Left ventricle myocardium inferior (tissue), 1 donor: ENCODE results near the gene YES1. TPM values are rescaled to one million over a fixed set of nuclear protein-coding genes. Genes with fewer than 3 reads are reported as not detected.

ENCODE experiments used
- DNase-seq: peaks from one replicate; pipeline ENCODE4 v3.0.0-alpha.2; 2020
- H3K27ac ChIP-seq: fragments of 200-600 bp; replicated peaks from 2 replicates; pipeline ENCODE4 v1.8.0; 2021
- H3K27me3 ChIP-seq: fragments of 200-600 bp; 2 replicates; pipeline ENCODE4 v1.8.0; 2021; ENCODE audit warnings: low read depth
- H3K36me3 ChIP-seq: fragments of 200-600 bp; 2 replicates; pipeline ENCODE4 v1.8.0; 2021
- H3K4me1 ChIP-seq: fragments of 200-600 bp; 2 replicates; pipeline ENCODE4 v1.8.0; 2021
- H3K4me3 ChIP-seq: fragments of 200-600 bp; 2 replicates; pipeline ENCODE4 v1.8.0; 2021; ENCODE audit warnings: mild to moderate bottlenecking, moderate library complexity
- H3K9me3 ChIP-seq: fragments of 200-600 bp; replicated peaks from 2 replicates; pipeline ENCODE4 v1.8.0; 2021
- CTCF ChIP-seq: fragments of 200-600 bp; IDR thresholded peaks from 2 replicates; pipeline ENCODE4 v1.8.0; 2021; ENCODE audit warnings: antibody characterized with exemption, mild to moderate bottlenecking, borderline replicate concordance
- intact Hi-C: fragments of 100-400 bp; cut with micrococcal nuclease; formaldehyde crosslinking; loops from one replicate; pipeline ENCODE4 v1.11.0; 2022
- total RNA-seq: library from RNA; stranded (reverse); fragmentation: NEBNext Ultra II Directional; extraction: Animal tissue kit (Norgen Biotek cat#: 25700); gene quantifications from one replicate; pipeline ENCODE4 v1.2.1, GENCODE V29; 2021
- donor health status: DM: no; HTN: yes; CAD: no; lungs with severe emphysema.

Gene YES1
- total RNA-seq, 1 donor from 2014 or later: 21.7 TPM

GRCh38 chr18:808502-808901, 3.5 kb downstream of the YES1 start:
- H3K4me3 ChIP-seq: peak overlapping the region; percentile 38
- H3K27me3 ChIP-seq: no peaks in the 10 kb centered on the region
- peak overlapping the region; percentile 74 for H3K27ac ChIP-seq
- DNase-seq: no peak
- intact Hi-C loops: no loop called here
- H3K4me1 ChIP-seq: peaks cover 84% of the 10 kb centered on the region
- H3K36me3 ChIP-seq: no peaks in the 10 kb centered on the region
- H3K9me3 ChIP-seq: no peaks in the 10 kb centered on the region
- TF ChIP-seq CTCF: no peak

GRCh38 chr18:808086-808485, 4.0 kb downstream of the YES1 start:
- H3K4me1 ChIP-seq: peaks cover 84% of the 10 kb centered on the region

GRCh38 chr18:805755-806110, 6.3 kb downstream of the YES1 start:
- Histone ChIP-seq H3K36me3 (no peaks in the 10 kb centered on the region), H3K4me1 (peaks cover 60% of the 10 kb centered on the region)

More at GRCh38 chr18:808086-808485, 4.0 kb downstream of the YES1 start:
- Histone ChIP-seq H3K27ac (peak overlapping the region; percentile 74), H3K9me3 (no peaks in the 10 kb centered on the region), H3K36me3 (no peaks in the 10 kb centered on the region), H3K27me3 (no peaks in the 10 kb centered on the region), H3K4me3 (peak overlapping the region; percentile 38)
- no peak for TF ChIP-seq CTCF
- intact Hi-C loops: no loop called here
- DNase-seq: no peak

GRCh38 chr18:805008-805754, 6.9 kb downstream of the YES1 start:
- TF ChIP-seq CTCF: no peak
- Histone ChIP-seq H3K27me3 (no peaks in the 10 kb centered on the region), H3K4me1 (peaks cover 55% of the 10 kb centered on the region), H3K9me3 (no peaks in the 10 kb centered on the region), H3K36me3 (no peaks in the 10 kb centered on the region), H3K4me3 (peak overlapping the region; percentile 32), H3K27ac (peak overlapping the region; percentile 21)
- DNase-seq: no peak
- intact Hi-C loops: no loop called here

More at GRCh38 chr18:805755-806110, 6.3 kb downstream of the YES1 start:
- DNase-seq: no peak
- Histone ChIP-seq H3K4me3 (peak overlapping the region; percentile 32), H3K9me3 (no peaks in the 10 kb centered on the region), H3K27me3 (no peaks in the 10 kb centered on the region), H3K27ac (peak overlapping the region; percentile 21)
- no peak for TF ChIP-seq CTCF
- intact Hi-C loops: no loop called here

- Histone ChIP-seq H3K4me3 (no peak overlapping the region), H3K27me3 (no peaks in the 10 kb centered on the region), H3K36me3 (no peaks in the 10 kb centered on the region), H3K4me1 (peaks cover 33% of the 10 kb centered on the region), H3K9me3 (no peaks in the 10 kb centered on the region), H3K27ac (no peak overlapping the region)
- intact Hi-C loops: no loop called here
- no peak for TF ChIP-seq CTCF
- DNase-seq: no peak
These were observed 10.9 kb downstream of the YES1 start for GRCh38 chr18:801137-801536.
